Activated naive CD4-positive, alpha-beta T cell treated with anti-CD3 and anti-CD28 coated beads, Interleukin-2, amount 50 U/mL, for 24 hours (primary cell): ENCODE measurements around the gene IPCEF1.
A peak's percentile ranks its signal among the peaks of the same experiment; 100 is the strongest.

ENCODE experiments used
- H3K27ac Mint-ChIP-seq: one replicate; pipeline ENCODE4 v1.8.0; 2021; ENCODE audit warnings: mild to moderate bottlenecking, mixed read lengths
- H3K27me3 Mint-ChIP-seq: one replicate; pipeline ENCODE4 v1.8.0; 2021; ENCODE audit warnings: mixed read lengths
- H3K36me3 Mint-ChIP-seq: one replicate; pipeline ENCODE4 v1.8.0; 2021; ENCODE audit warnings: mixed read lengths
- H3K4me1 Mint-ChIP-seq: one replicate; pipeline ENCODE4 v1.8.0; 2021; ENCODE audit warnings: mixed read lengths
- H3K4me3 Mint-ChIP-seq: one replicate; pipeline ENCODE4 v1.8.0; 2021; ENCODE audit warnings: mild to moderate bottlenecking, mixed read lengths
- H3K9me3 Mint-ChIP-seq: one replicate; pipeline ENCODE4 v1.8.0; 2021; ENCODE audit warnings: mixed read lengths

The IPCEF1 gene

DNA sequence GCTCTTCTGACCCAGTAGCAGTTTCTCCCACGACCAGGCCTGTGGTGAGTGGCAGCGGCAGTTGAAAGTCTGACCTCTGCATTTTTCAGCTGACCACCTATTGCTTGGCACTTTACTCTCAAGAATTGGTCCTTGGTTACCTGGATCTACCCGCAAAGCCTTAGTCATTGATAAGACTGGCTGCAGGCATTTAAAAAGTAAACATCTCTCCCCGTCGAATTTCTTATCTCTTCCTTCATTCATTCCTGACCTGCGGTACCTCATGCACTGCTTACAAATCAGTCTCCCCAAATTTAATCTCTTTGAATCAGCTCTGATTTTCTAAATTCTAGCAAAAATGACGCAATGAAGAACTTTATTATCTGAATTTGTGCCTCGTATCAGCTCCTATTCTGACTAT lies 26.1 kb upstream of the IPCEF1 start:
- no peaks in the 10 kb centered on the region for H3K4me1 Mint-ChIP-seq
- H3K4me3 Mint-ChIP-seq = no peak overlapping the region
- no peaks in the 10 kb centered on the region for H3K9me3 Mint-ChIP-seq
- H3K27me3 Mint-ChIP-seq = peaks cover 2% of the 10 kb centered on the region
- H3K36me3 Mint-ChIP-seq = no peaks in the 10 kb centered on the region
- H3K27ac Mint-ChIP-seq = no peak overlapping the region

DNA sequence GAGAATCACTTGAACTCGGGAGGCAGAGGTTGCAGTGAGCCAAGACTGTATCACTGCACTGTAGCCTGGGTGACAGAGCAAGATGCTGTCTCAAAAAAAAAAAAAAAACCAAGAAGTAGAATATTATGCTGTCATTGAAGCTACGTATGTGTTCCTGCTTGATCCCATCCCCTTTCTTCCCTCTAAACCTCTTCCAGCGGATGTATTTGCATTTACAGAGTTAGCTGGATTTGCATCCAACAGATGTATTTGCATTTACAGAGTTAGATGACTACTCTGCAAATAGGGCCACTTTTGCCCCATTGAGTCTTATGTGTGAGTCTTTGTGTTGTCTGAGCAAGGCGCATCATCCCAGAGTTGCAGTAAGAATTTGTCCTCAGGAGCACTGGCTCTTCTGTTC lies 24.9 kb upstream of the IPCEF1 start:
- no peak overlapping the region for H3K4me3 Mint-ChIP-seq
- no peak overlapping the region for H3K27ac Mint-ChIP-seq
- H3K36me3 Mint-ChIP-seq = no peaks in the 10 kb centered on the region
- no peaks in the 10 kb centered on the region for H3K4me1 Mint-ChIP-seq
- no peaks in the 10 kb centered on the region for H3K9me3 Mint-ChIP-seq
- H3K27me3 Mint-ChIP-seq = no peaks in the 10 kb centered on the region

DNA sequence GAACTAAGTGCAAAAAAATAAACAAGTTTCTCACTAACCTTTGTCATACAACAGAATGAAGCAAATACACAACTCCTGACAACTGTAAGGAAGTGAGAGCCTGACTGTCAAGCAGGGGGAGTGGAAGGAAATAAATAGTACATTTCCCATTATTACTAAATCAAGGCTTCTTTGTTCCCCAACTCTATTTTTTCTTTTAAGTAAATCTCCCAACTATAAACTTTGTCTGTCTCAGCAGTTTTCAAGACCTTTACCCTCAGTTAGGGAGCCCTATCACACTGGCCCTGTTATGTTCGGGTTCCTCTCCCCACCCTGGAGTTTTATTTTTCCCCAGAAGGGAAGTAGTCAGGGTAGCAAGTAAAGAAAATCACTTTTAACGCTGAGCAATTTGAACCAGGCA lies 24.1 kb upstream of the IPCEF1 start:
- Mint-ChIP-seq H3K27me3 (no peaks in the 10 kb centered on the region), H3K4me3 (no peak overlapping the region), H3K36me3 (no peaks in the 10 kb centered on the region), H3K4me1 (no peaks in the 10 kb centered on the region), H3K9me3 (no peaks in the 10 kb centered on the region), H3K27ac (no peak overlapping the region)

DNA sequence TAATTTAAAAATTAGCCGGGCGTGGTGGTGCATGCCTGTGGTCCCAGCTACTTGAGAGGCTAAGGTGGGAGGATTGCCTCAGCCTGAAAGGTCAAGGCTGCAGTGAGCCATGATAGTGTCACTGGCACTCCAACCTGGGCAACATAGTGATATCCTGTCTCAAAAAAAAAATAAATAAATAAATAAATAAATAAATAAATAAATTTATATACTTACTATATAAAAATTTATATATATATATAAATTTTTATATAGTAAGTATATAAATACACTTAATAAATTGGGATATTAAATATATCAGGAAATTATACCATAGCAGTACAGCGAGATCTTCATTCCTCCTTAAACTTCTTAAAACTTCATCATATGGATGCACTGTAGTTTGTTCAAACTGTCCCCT lies 23.0 kb upstream of the IPCEF1 start:
- Mint-ChIP-seq H3K36me3 (no peaks in the 10 kb centered on the region), H3K27me3 (no peaks in the 10 kb centered on the region), H3K27ac (no peak overlapping the region), H3K9me3 (no peaks in the 10 kb centered on the region), H3K4me3 (no peak overlapping the region), H3K4me1 (no peaks in the 10 kb centered on the region)

DNA sequence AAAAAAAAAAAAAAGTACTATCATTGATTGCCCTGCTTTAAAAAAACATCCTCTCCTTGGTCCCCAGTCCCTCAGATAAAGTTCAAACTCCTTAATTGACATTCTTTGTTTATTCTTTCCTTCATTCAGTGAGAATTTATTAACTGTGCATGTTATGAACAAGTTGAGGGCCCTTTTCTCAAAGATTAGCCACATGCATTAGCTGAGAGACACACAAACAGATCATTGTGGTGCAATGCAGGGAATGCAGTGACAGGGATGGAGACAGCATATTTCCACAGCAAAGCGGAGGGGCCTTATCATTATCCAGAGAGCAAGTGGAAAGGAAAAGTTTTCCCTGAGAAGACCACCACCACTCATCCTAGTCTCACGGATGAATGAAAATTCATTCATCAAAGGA lies 21.9 kb upstream of the IPCEF1 start:
- Mint-ChIP-seq H3K36me3 (no peaks in the 10 kb centered on the region), H3K9me3 (no peaks in the 10 kb centered on the region), H3K4me1 (no peaks in the 10 kb centered on the region), H3K27ac (peak overlapping the region; percentile 36), H3K27me3 (no peaks in the 10 kb centered on the region), H3K4me3 (no peak overlapping the region)

DNA sequence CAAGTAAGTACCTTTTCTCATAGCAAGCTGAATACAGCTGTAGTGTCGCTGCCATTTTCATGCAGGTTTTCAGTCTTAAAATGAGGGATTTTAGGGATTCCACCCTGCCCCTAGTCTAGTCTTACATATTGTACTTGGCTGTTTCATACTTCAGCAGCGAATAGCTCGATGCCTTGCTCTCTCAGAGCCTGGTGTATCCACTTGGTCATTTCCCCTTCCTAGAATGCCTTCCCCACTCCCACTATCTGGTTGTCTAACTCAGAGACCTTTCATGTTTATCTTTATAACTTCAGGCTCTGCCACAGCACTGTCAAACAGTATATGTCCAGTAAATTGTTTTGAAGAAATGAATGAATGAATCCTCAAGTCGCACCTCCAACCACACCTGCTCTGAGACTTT lies 21.1 kb upstream of the IPCEF1 start:
- no peaks in the 10 kb centered on the region for H3K4me1 Mint-ChIP-seq
- H3K4me3 Mint-ChIP-seq = no peak overlapping the region
- no peaks in the 10 kb centered on the region for H3K36me3 Mint-ChIP-seq
- no peaks in the 10 kb centered on the region for H3K27me3 Mint-ChIP-seq
- H3K27ac Mint-ChIP-seq = no peak overlapping the region
- H3K9me3 Mint-ChIP-seq = no peaks in the 10 kb centered on the region

DNA sequence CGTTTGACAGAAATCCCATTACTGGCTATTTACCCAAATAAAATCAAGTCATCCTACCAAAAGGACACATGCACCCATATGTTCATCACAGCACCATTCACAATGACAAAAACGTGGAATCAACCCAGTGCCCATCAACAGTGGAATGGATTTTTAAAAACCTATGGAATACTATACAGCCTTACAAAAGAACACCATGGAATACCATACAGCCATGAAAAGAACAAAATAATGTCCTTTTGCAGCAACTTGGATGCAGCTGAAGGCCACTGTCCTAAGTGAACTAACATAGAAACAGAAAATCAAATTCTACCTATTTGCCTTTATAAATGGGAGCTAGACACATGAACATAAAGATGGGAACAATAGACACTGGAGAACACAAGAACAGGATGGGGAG lies 17.4 kb upstream of the IPCEF1 start:
- Mint-ChIP-seq H3K4me1 (peaks cover 13% of the 10 kb centered on the region), H3K4me3 (no peak overlapping the region), H3K27ac (no peak overlapping the region), H3K36me3 (no peaks in the 10 kb centered on the region), H3K27me3 (no peaks in the 10 kb centered on the region), H3K9me3 (no peaks in the 10 kb centered on the region)

DNA sequence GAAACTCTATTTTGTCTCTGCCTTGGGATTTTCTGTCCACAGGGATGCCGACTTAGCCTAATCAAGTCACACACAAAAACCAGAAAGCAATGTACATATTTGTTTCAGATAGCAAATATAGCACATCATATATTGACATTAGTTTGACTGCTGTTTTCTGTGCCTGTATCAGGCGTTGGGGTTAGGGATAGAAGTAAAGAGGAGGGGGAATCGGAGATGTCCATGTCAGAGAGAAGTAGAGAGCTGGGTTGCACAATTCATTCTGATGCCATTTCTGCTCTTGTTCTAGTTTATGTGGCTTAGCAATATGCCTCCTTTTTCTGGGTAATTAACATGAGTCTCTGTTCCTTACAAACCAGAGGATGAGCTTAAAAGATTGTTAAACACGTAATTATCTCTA lies 14.7 kb upstream of the IPCEF1 start:
- Mint-ChIP-seq H3K4me1 (peaks cover 21% of the 10 kb centered on the region), H3K27ac (no peak overlapping the region), H3K27me3 (no peaks in the 10 kb centered on the region), H3K4me3 (no peak overlapping the region), H3K36me3 (no peaks in the 10 kb centered on the region), H3K9me3 (no peaks in the 10 kb centered on the region)

DNA sequence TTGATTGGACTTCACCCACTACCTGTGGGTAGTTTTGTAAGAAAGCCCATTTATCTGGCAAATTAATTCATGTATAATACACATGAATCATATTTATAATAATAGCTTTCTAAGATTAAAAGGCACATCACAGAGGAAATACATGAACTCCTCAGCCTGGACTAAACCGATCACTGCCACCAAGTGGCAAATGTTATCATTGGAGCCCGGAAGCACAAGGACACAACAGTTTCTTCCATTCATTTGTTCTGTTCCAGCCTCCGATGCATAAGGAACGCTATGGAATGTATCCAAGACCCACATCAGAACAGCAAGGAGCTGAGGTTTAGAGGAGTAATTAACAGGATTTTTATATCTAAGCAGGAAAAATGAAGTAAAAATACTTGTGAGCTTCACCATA lies 13.9 kb upstream of the IPCEF1 start:
- Mint-ChIP-seq H3K36me3 (no peaks in the 10 kb centered on the region), H3K4me3 (no peak overlapping the region), H3K27ac (no peak overlapping the region), H3K27me3 (no peaks in the 10 kb centered on the region), H3K9me3 (no peaks in the 10 kb centered on the region), H3K4me1 (peaks cover 21% of the 10 kb centered on the region)

DNA sequence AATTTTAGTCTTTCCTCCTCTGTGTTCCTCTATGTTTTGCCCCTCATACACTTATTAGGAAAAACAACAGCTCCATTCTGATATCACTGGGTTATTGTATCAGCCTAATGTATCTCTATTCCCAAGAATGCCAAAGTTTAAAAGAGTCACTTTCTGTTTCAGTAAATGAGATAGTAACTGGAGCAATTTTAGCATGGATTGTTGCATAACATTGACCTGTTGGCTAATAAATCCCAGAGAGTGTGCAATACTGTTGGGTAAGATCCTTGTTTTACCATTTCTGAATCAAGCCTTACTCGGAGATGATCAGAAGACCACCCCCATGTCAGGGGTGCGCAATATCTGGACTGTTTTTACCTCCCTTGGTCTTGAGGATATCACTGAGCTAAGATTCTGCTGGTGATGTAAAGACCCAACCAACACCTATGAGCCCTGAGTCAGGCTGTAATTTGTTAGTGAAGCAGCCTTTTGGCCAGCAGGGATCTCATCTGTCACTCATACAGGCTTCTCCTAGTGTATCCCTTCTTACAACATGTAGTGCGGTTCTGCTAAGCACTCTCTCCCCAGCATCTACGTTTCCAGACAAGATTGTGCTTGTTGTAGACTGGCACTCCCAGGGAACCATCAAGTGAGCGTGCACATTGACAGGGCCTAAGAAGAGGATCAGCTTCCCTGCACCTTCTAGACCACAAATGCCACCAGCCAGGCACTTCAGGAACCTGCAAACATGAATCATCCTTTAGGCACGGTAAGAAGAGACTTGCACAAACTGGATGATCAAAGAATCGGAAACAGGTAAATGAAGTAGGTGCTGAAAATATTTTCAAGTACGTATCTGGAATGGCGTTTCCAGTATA lies 11.5 kb upstream of the IPCEF1 start:
- H3K4me3 Mint-ChIP-seq = no peak overlapping the region
- no peaks in the 10 kb centered on the region for H3K27me3 Mint-ChIP-seq
- H3K9me3 Mint-ChIP-seq = no peaks in the 10 kb centered on the region
- H3K27ac Mint-ChIP-seq = no peak overlapping the region
- peaks cover 21% of the 10 kb centered on the region for H3K4me1 Mint-ChIP-seq
- H3K36me3 Mint-ChIP-seq = no peaks in the 10 kb centered on the region

DNA sequence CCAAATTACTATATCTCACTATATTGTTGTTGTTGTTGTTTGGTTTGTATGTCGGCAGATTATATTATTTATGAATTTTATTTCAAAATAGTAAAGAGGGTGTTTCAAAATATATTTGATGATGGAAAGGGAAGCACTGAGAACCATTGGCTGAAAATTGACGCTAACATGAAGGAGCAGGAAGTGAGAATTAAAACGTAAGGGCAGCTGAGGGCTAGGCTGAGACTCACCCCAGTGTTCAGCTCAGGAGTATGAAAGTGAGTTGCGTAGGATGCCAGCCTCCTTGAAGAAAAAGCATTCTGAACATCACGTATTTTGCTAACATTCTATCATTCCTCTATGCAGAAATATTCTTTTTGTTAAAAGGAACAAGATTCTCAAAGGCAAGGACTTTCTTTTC lies 10.7 kb upstream of the IPCEF1 start:
- Mint-ChIP-seq H3K9me3 (no peaks in the 10 kb centered on the region), H3K27me3 (no peaks in the 10 kb centered on the region), H3K4me3 (no peak overlapping the region), H3K36me3 (no peaks in the 10 kb centered on the region), H3K27ac (no peak overlapping the region), H3K4me1 (peaks cover 21% of the 10 kb centered on the region)

DNA sequence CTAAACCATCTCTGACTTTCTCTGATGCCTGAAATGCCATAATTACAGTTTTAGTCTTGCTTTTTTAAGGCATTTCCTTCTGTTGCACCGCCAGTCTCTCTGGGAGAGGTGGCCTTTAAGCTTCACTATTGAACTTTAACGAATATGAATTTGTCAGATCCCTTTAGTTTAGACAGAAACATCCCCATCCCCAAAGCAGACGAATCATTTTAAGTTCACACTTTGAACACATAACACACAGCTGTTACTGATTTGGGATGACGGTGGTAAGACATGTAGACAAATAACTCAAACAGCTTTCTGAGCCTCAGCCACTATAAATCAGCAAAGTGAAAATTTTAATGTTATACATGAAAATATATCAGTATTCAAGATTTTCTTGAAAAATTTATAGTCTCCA lies 7.2 kb upstream of the IPCEF1 start:
- Mint-ChIP-seq H3K27me3 (no peaks in the 10 kb centered on the region), H3K4me3 (no peak overlapping the region), H3K36me3 (no peaks in the 10 kb centered on the region), H3K4me1 (peaks cover 24% of the 10 kb centered on the region), H3K9me3 (no peaks in the 10 kb centered on the region), H3K27ac (no peak overlapping the region)

DNA sequence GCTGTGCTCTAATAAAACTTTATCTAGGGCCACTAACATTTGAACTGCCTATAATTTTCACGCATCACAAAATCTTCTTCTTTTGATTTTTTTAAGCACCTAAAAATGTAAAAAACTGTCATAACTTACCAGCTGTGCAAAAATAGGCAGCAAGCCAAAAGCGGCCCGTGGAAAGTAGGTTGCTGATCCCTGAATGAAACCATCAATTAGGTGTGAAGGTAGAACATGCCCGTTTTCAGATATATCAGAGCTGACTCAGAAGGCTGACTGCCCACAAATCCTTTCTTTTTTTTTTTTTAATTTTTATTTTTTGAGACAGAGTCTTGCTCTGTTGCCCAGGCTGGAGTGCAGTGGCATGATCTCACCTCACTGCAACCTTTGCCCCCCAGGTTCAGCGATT lies 4.9 kb upstream of the IPCEF1 start:
- Mint-ChIP-seq H3K27me3 (no peaks in the 10 kb centered on the region), H3K9me3 (no peaks in the 10 kb centered on the region), H3K4me3 (no peak overlapping the region)

DNA sequence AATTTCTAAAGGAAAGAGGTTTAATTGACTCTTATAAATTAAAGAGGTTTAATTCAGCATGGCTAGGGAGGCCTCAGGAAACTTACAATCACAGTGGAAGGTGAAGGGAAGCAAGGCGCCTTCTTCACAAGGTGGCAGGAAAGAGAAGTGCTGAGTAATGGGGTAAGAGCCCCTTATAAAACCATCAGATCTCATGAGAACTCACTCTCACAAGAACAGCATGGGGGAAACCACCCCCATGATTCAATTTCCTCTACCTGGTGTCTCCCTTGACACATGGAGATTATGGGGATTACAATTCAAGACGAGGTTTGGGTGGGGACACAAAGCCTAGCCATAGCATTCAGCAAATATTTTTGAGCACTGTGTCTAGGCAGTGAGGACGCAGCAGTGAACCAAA lies 3.9 kb upstream of the IPCEF1 start:
- Mint-ChIP-seq H3K4me1 (peaks cover 28% of the 10 kb centered on the region), H3K27ac (no peak overlapping the region), H3K36me3 (no peaks in the 10 kb centered on the region), H3K4me3 (no peak overlapping the region), H3K9me3 (no peaks in the 10 kb centered on the region), H3K27me3 (no peaks in the 10 kb centered on the region)

More for the DNA sequence above, 4.9 kb upstream of the IPCEF1 start:
- Mint-ChIP-seq H3K4me1 (peaks cover 28% of the 10 kb centered on the region), H3K27ac (no peak overlapping the region), H3K36me3 (no peaks in the 10 kb centered on the region)

DNA sequence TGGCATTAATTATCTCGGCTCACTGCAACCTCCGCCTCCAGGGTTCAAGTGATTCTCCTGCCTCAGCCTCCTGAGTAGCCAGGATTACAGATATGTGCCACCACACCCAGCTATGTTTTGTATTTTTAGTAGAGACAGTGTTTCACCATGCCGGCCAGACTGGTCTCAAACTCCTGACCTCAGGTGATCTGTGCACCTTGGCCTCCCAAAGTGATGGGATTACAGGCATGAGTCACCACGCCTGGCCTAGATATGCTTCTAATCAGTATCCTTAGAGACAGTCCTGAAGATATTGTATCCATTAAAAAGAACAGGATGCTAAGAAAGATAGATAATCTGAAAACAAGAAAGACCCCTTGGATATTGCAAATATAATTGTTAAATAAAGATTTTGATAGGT lies 3.1 kb upstream of the IPCEF1 start:
- H3K27me3 Mint-ChIP-seq = no peaks in the 10 kb centered on the region
- H3K4me1 Mint-ChIP-seq = peaks cover 34% of the 10 kb centered on the region
- H3K27ac Mint-ChIP-seq = no peak overlapping the region
- no peaks in the 10 kb centered on the region for H3K36me3 Mint-ChIP-seq
- no peaks in the 10 kb centered on the region for H3K9me3 Mint-ChIP-seq
- H3K4me3 Mint-ChIP-seq = peak overlapping the region; percentile 15

DNA sequence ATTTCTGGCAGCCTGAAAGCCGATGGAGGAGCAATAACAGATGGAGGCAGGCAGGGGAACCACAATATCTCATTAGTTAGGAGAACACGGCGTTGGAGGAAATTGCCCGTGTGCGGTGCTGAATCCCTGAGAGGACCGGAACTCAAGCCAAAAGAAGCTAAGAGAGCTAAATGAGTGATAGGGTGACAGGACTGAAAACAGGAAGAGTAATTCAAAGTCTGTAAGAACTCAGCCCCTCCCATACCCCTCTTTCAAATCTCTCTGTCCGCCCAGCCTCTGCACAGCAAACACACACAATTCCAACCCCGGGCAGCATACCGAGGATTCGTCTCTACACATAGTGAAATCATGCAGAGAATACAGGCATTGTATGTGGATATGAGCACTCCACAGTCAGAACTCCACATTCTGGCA lies 2.6 kb upstream of the IPCEF1 start:
- peak overlapping the region; percentile 70 for H3K4me3 Mint-ChIP-seq
- no peaks in the 10 kb centered on the region for H3K9me3 Mint-ChIP-seq
- peaks cover 37% of the 10 kb centered on the region for H3K4me1 Mint-ChIP-seq
- H3K27me3 Mint-ChIP-seq = no peaks in the 10 kb centered on the region
- no peaks in the 10 kb centered on the region for H3K36me3 Mint-ChIP-seq
- peak overlapping the region; percentile 20 for H3K27ac Mint-ChIP-seq

DNA sequence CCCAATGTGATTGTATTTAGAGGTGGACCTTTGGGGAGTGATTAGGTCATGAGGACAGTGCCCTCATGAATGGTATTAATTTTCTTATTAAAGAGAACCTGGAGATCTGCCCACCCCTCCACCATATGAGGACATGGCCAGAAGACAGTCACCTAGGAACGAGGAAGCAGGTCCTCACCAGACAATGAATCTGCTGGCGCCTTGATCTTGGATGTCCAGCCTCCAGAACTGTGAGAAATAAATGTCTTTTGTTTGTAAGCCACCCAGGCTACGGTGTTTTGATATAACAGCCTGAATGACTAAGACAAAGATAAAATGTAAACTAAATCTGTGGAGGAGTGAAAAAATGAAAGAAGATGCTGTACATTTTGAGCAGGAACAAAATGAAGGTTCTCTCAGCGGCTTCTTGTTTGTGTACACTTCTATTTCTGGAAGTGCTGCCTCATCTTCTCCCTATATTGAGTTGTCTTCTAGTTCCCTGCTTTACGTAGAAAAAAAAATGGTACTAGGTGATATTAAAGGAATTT lies 1.5 kb upstream of the IPCEF1 start:
- Mint-ChIP-seq H3K4me3 (no peak overlapping the region), H3K4me1 (peaks cover 41% of the 10 kb centered on the region), H3K36me3 (no peaks in the 10 kb centered on the region), H3K27ac (no peak overlapping the region), H3K9me3 (no peaks in the 10 kb centered on the region), H3K27me3 (no peaks in the 10 kb centered on the region)
